PC-9 (cell line): ENCODE data around the gene PLAU.

ENCODE experiments used
- CTCF ChIP-seq: fragments of 200-600 bp; sonication (generic); conservative IDR thresholded peaks from 2 replicates; pipeline ENCODE4 v1.6.1; 2017; ENCODE audit warnings: mixed run types, antibody characterized with exemption, mild to moderate bottlenecking, moderate library complexity
- EZH2 ChIP-seq: fragments of 200-600 bp; sonication (generic); IDR thresholded peaks from 2 replicates; pipeline ENCODE4 v1.8.0; 2017; ENCODE audit warnings: antibody characterized with exemption, low read depth

DNA sequence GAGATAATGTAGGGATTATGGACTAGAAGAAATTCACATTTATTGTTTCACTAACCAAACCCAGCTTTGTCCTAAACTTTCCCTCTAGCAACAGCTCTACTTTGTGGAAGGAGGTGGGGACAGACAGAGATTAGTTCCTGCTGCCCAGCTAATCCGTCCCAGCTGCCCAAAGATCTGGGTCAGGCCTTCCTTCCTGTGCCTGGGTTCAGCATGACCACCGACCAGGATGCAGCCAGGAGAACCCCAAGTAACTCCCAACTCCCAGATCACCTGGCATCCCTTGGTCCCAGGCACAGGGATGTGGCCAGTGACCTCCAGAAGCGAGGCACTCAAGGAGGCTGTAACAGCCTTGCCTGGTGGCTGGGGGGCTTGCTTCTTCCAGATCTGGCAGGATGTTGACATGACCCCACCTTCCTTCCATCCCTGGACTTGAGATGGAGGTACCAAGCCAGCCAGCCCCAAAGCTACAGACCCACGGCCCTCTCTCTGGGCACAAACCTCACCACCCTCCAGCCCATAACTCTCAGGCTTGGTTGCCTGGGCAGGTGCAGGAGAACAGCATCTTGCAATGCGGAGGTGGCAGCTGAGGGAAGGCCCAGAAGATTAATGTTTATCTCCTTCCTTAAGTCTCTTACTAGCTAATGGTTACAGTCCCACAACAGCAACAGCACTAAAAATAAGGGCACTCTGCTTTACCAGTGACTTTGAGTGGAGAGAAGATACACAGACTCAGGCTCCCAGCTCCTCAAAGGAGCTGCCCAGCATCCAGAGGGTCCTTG is 47.7 kb upstream of the PLAU start:
- no peak for TF ChIP-seq CTCF
- TF ChIP-seq EZH2, result no peak
